ENCODE data around the gene RTN4R.
A peak's percentile ranks its signal among the peaks of the same experiment; 100 is the strongest.
"Not testable (repeated sequence)": the region's sequence is repeated elsewhere in the genome, so short reads cannot be mapped to it uniquely, and the experiment has no call there.

Gene RTN4R

GRCh38 chr22:20268279-20269012 is at the start of gene RTN4R:
TSS of gene RTN4R (minus strand) at chr22:20268318. CDS start at chr22:20268092, 226 bp downstream.
- peak; percentile 56 for DNase-seq

- DNase-seq = peak; percentile 56
These were observed 49.4 kb upstream of the RTN4R start for GRCh38 chr22:20317402-20318042.

- no peak for DNase-seq
These were observed 48.8 kb upstream of the RTN4R start for GRCh38 chr22:20316844-20317401.

GRCh38 chr22:20316217-20316843 is 48.2 kb upstream of the RTN4R start:
- DNase-seq = no peak

GRCh38 chr22:20315337-20316216 is 47.5 kb upstream of the RTN4R start:
- DNase-seq = no peak

GRCh38 chr22:20314741-20315336 is 46.7 kb upstream of the RTN4R start:
- not testable (repeated sequence) for DNase-seq

- DNase-seq = not testable (repeated sequence)
These were observed 46.1 kb upstream of the RTN4R start for GRCh38 chr22:20314206-20314605.

GRCh38 chr22:20313306-20314077 is 45.4 kb upstream of the RTN4R start:
- DNase-seq = not testable (repeated sequence)

- no peak for DNase-seq
These were observed 44.5 kb upstream of the RTN4R start for GRCh38 chr22:20312396-20313191.

- not testable (repeated sequence) for DNase-seq
These were observed 43.3 kb upstream of the RTN4R start for GRCh38 chr22:20311249-20312062.

GRCh38 chr22:20310773-20311172 is 42.7 kb upstream of the RTN4R start:
- not testable (repeated sequence) for DNase-seq

- not testable (repeated sequence) for DNase-seq
These were observed 42.1 kb upstream of the RTN4R start for GRCh38 chr22:20310180-20310579.

- not testable (repeated sequence) for DNase-seq
These were observed 40.9 kb upstream of the RTN4R start for GRCh38 chr22:20308806-20309650.

- DNase-seq = not testable (repeated sequence)
These were observed 39.6 kb upstream of the RTN4R start for GRCh38 chr22:20307448-20308447.

GRCh38 chr22:20306646-20307447 is 38.7 kb upstream of the RTN4R start:
- not testable (repeated sequence) for DNase-seq
